K562 (cell line): Measurements from ENCODE around the gene EXOC4. TPM values are rescaled to one million over a fixed set of nuclear protein-coding genes. Genes with fewer than 3 reads are reported as not detected.
A peak's percentile ranks its signal among the peaks of the same experiment; 100 is the strongest.

Source experiments
- BCOR ChIP-seq: fragments of 450-650 bp; IDR thresholded peaks from 2 replicates; pipeline ENCODE4 v1.6.1; 2016
- HOXB6 ChIP-seq: fragments of 250-450 bp; sonication (Bioruptor Pico); IDR thresholded peaks from 2 replicates; pipeline ENCODE4 v1.5.1; 2022; ENCODE audit warnings: mild to moderate bottlenecking, borderline replicate concordance
- KDM5B ChIP-seq: fragments of 200-600 bp; sonication (generic); IDR thresholded peaks from 2 replicates; pipeline ENCODE4 v1.6.1; 2012; ENCODE audit warnings: low read depth, mild to moderate bottlenecking, moderate library complexity, low read length, control low read depth, inconsistent platforms; ENCODE audit not compliant: insufficient replicate concordance
- MAFF ChIP-seq: IDR thresholded peaks from 2 replicates; pipeline ENCODE4 v1.6.1; 2012; ENCODE audit warnings: low read length, improper control_type of control experiment
- NR3C1 ChIP-seq: sonication (generic); formaldehyde crosslinking; IDR thresholded peaks from 2 replicates; pipeline ENCODE4 v1.8.1; 2022; ENCODE audit warnings: missing genetic modification reagents
- RBM25 ChIP-seq: fragments of 200-400 bp; formaldehyde crosslinking; IDR thresholded peaks from 2 replicates; pipeline ENCODE4 v1.6.1; 2018; ENCODE audit warnings: low read length, low read depth, moderate library complexity; ENCODE audit not compliant: severe bottlenecking
- RCOR1 ChIP-seq, 2 experiments: IDR thresholded peaks; 2 replicates each; pipeline ENCODE4 v1.6.1; 2012; ENCODE audit warnings: low read depth in 2 of 2, low read length in 2 of 2, borderline replicate concordance in 1 of 2, improper control_type of control experiment in 1 of 2
- TAF7 ChIP-seq: fragments of 450-650 bp; IDR thresholded peaks from 2 replicates; pipeline ENCODE4 v1.6.1; 2016; ENCODE audit warnings: missing genetic modification characterization, missing compliant biosample characterization
- TEAD1 ChIP-seq, 2 experiments: fragments of 450-650 bp in 1 of 2; sonication (generic) in 1 of 2; formaldehyde crosslinking; IDR thresholded peaks; 2 replicates each; pipeline versions ENCODE4 v1.4.0 to v1.8.0; 2020 to 2022; ENCODE audit warnings: mild to moderate bottlenecking in 2 of 2, missing genetic modification reagents in 1 of 2
- UBTF ChIP-seq, 2 experiments: IDR thresholded peaks; 2 replicates each; pipeline ENCODE4 v1.6.1; 2012; ENCODE audit warnings: improper control_type of control experiment in 2 of 2, low read depth in 2 of 2, low read length in 2 of 2, borderline replicate concordance in 1 of 2
- ZBTB26 ChIP-seq: fragments of 450-650 bp; formaldehyde crosslinking; IDR thresholded peaks from 2 replicates; pipeline ENCODE4 v1.4.0; 2022; ENCODE audit warnings: missing genetic modification characterization
- ZNF780A ChIP-seq: fragments of 250-450 bp; sonication (Bioruptor Pico); IDR thresholded peaks from 2 replicates; pipeline ENCODE4 v1.5.0; 2021; ENCODE audit warnings: mild to moderate bottlenecking
- polyA plus RNA-seq, 8 experiments: library from polyadenylated mRNA; depleted of rRNA in 4 of 8; stranded (reverse) in 5 of 8; unstranded in 3 of 8; fragments of >200 nt; fragmentation: Nextera tagmentation in 2 of 8; fragmentation: Illumina TruSeq in 1 of 8; extraction: Ambion mirVana in 2 of 8; extraction: Trizol in 1 of 8; gene quantifications; 2 replicates each; pipeline versions ENCODE4 v1.2.1 to v1.2.3, GENCODE V29; 2011 to 2014; ENCODE audit warnings: inconsistent platforms in 1 of 8, missing spikeins in 1 of 8
- total RNA-seq, 7 experiments: library from RNA; depleted of rRNA in 6 of 7; stranded (reverse); fragments of >200 nt in 6 of 7; fragmentation: Illumina TruSeq in 2 of 7; extraction: Trizol in 2 of 7; gene quantifications; 2 replicates each; pipeline versions ENCODE4 v1.2.1 to v1.2.3, GENCODE V29; 2011 to 2021; ENCODE audit warnings: low replicate concordance in 1 of 7

Gene EXOC4
- total and polyA plus RNA-seq, 9 of the 15 experiments (the other 6 are each of a cell fraction or from before 2014, with no cell fraction given), result 18.5 to 73.1 (median 46.6) TPM

- TF ChIP-seq UBTF (IDR thresholded peaks at IDR 0.05; ENCODE audit: borderline replicate concordance in 1 of 2, low read depth in 2 of 2, low read length in 2 of 2), result no peak
- TF ChIP-seq BCOR, result peak; percentile 77
- no peak for TF ChIP-seq ZBTB26 (CRISPR knock-in tag)
- TF ChIP-seq MAFF, result no peak
- no peak for TF ChIP-seq ZNF780A
- TF ChIP-seq RBM25, result peak; percentile 89
- TF ChIP-seq KDM5B, result no peak
- no peak for TF ChIP-seq NR3C1 (CRISPR knock-in tag)
- TF ChIP-seq RCOR1 (IDR thresholded peaks at IDR 0.05; ENCODE audit: borderline replicate concordance in 1 of 2, low read depth in 2 of 2, low read length in 2 of 2), result 0 out of 4 replicates have a peak, but pooled peaks of 1 of the 2 experiments have one; percentile 33
- TF ChIP-seq TAF7, result no peak
- TF ChIP-seq TEAD1 (CRISPR knock-in tag; IDR thresholded peaks at IDR 0.05), result no peak
- no peak for TF ChIP-seq HOXB6 (CRISPR knock-in tag)
- TF ChIP-seq, all 486 proteins: peak for 6
Observed at GRCh38 chr7:133319842-133320241, 67.0 kb downstream of the EXOC4 start (continued).
